Osteocyte (in vitro differentiated cells): ENCODE data around the gene WDR38. TPM values are rescaled to one million over a fixed set of nuclear protein-coding genes. Genes with fewer than 3 reads are reported as not detected.

Experiments
- DNase-seq: peaks from one replicate; pipeline ENCODE4 v3.0.0; 2021; ENCODE audit warnings: mixed read lengths; ENCODE audit not compliant: unreplicated experiment; ENCODE audit errors: extremely low spot score
- H3K27ac Mint-ChIP-seq: one replicate; pipeline ENCODE4 v1.8.0; 2021; ENCODE audit warnings: mild to moderate bottlenecking, mixed read lengths; ENCODE audit not compliant: unreplicated experiment
- H3K27me3 Mint-ChIP-seq: one replicate; pipeline ENCODE4 v1.8.0; 2021; ENCODE audit warnings: mixed read lengths; ENCODE audit not compliant: unreplicated experiment
- H3K36me3 Mint-ChIP-seq: one replicate; pipeline ENCODE4 v1.8.0; 2021; ENCODE audit warnings: mixed read lengths; ENCODE audit not compliant: unreplicated experiment
- H3K4me1 Mint-ChIP-seq: one replicate; pipeline ENCODE4 v1.8.0; 2021; ENCODE audit warnings: mixed read lengths; ENCODE audit not compliant: unreplicated experiment
- H3K4me3 Mint-ChIP-seq: one replicate; pipeline ENCODE4 v1.8.0; 2021; ENCODE audit warnings: mild to moderate bottlenecking, moderate library complexity, mixed read lengths; ENCODE audit not compliant: unreplicated experiment
- H3K9me3 Mint-ChIP-seq: one replicate; pipeline ENCODE4 v1.8.0; 2021; ENCODE audit warnings: mixed read lengths; ENCODE audit not compliant: unreplicated experiment
- CTCF ChIP-seq: fragments of 200-600 bp; sonication (generic); IDR thresholded peaks from 2 replicates; pipeline ENCODE4 v1.5.0; 2021; ENCODE audit warnings: antibody characterized with exemption, mild to moderate bottlenecking, moderate library complexity
- total RNA-seq: library from RNA; stranded (reverse); gene quantifications from 2 replicates; pipeline ENCODE4 v1.2.1, GENCODE V29; 2021

The WDR38 gene
- total RNA-seq, 1 donor from 2014 or later: not detected

- no peak for TF ChIP-seq CTCF
- H3K4me3 Mint-ChIP-seq: no peak overlapping the region
- peaks cover 17% of the 10 kb centered on the region for H3K4me1 Mint-ChIP-seq
- H3K36me3 Mint-ChIP-seq: no peaks in the 10 kb centered on the region
- H3K27ac Mint-ChIP-seq: peak overlapping the region; percentile 54
- H3K27me3 Mint-ChIP-seq: no peaks in the 10 kb centered on the region
- H3K9me3 Mint-ChIP-seq: no peaks in the 10 kb centered on the region
- no peak for DNase-seq
Measured at GRCh38 chr9:124828489-124829333, 24.5 kb upstream of the WDR38 start.

GRCh38 chr9:124829334-124829669, 24.0 kb upstream of the WDR38 start:
- Mint-ChIP-seq H3K27me3 (no peaks in the 10 kb centered on the region), H3K36me3 (no peaks in the 10 kb centered on the region), H3K4me3 (no peak overlapping the region), H3K4me1 (peaks cover 18% of the 10 kb centered on the region), H3K9me3 (no peaks in the 10 kb centered on the region), H3K27ac (no peak overlapping the region)
- DNase-seq: no peak
- TF ChIP-seq CTCF: no peak

- Mint-ChIP-seq H3K27me3 (no peaks in the 10 kb centered on the region), H3K4me3 (no peak overlapping the region), H3K9me3 (no peaks in the 10 kb centered on the region), H3K27ac (no peak overlapping the region), H3K36me3 (no peaks in the 10 kb centered on the region), H3K4me1 (peaks cover 31% of the 10 kb centered on the region)
- DNase-seq: no peak
- no peak for TF ChIP-seq CTCF
Measured at GRCh38 chr9:124830593-124830992, 22.7 kb upstream of the WDR38 start.

GRCh38 chr9:124831642-124832364, 21.5 kb upstream of the WDR38 start:
- Mint-ChIP-seq H3K27ac (peak overlapping the region; percentile 64), H3K9me3 (no peaks in the 10 kb centered on the region), H3K36me3 (no peaks in the 10 kb centered on the region), H3K4me1 (peaks cover 34% of the 10 kb centered on the region), H3K4me3 (no peak overlapping the region), H3K27me3 (no peaks in the 10 kb centered on the region)
- no peak for TF ChIP-seq CTCF
- DNase-seq: no peak

- Mint-ChIP-seq H3K36me3 (no peaks in the 10 kb centered on the region), H3K4me1 (peaks cover 30% of the 10 kb centered on the region), H3K27me3 (no peaks in the 10 kb centered on the region), H3K4me3 (no peak overlapping the region), H3K27ac (peak overlapping the region; percentile 77), H3K9me3 (no peaks in the 10 kb centered on the region)
- no peak for TF ChIP-seq CTCF
- DNase-seq: no peak
Measured at GRCh38 chr9:124834591-124834990, 18.7 kb upstream of the WDR38 start.
